ENCODE results near the gene LRRC7. TPM values are rescaled to one million over a fixed set of nuclear protein-coding genes. Genes with fewer than 3 reads are reported as not detected.

LRRC7 gene
- total and polyA plus RNA-seq, 2 of the 8 experiments (the other 6 are each of a cell fraction or from before 2014, with no cell fraction given) = 0.03 to 0.17 TPM

GRCh38 chr1:69691179-69691578, 123.5 kb downstream of the LRRC7 start:
- no peaks in the 10 kb centered on the region for H4K20me1 ChIP-seq (replicated peaks in 1 of 2; ENCODE audit: control insufficient read depth in 1 of 2, insufficient read depth in 2 of 2, low read length in 2 of 2)
- FAIRE-seq (no peak), DNase-seq (ENCODE audit: low read depth in 1 of 2, low spot score in 2 of 2) (no peak)
- WGBS, 2 experiments (ENCODE audit: extremely low coverage in 1 of 2, insufficient coverage in 1 of 2, insufficient read length in 1 of 2, insufficient replicate concordance in 2 of 2, low coverage in 1 of 2, low lambda C conversion rate in 2 of 2, missing lambda C conversion rate in 1 of 2) = 67% methylated on average over 3 of the region's 3 CpGs; no CpG with 5 or more reads in 1 of the 2 experiments
- no peaks in the 10 kb centered on the region for H3K79me1 ChIP-seq (ENCODE audit: low read depth, low read length)
- CTCF ChIA-PET (ENCODE audit: partially characterized antibody) = interaction anchor here (4.8 kb wide), 1 partner anchor 9 kb away, joined by 34 read pairs; no protein-coding TSS in a partner anchor
- H3K14ac ChIP-seq (ENCODE audit: insufficient read length) = no peak overlapping the region
- no peak overlapping the region for H3K27ac ChIP-seq (ENCODE audit: low read depth, low read length)
- 0 out of 4 replicates have a peak, but pooled peaks cover 0 to 3% of the 10 kb centered on the region in 2 experiments for H3K9me3 ChIP-seq (ENCODE audit: insufficient read depth in 2 of 2, low read depth in 1 of 2, low read length in 1 of 2)
- H4K5ac ChIP-seq (ENCODE audit: insufficient read length, low read depth, low read length) = no peak overlapping the region
- H3K4me2 ChIP-seq (ENCODE audit: insufficient read depth in 1 of 2, low read depth in 2 of 2, low read length in 2 of 2) = no peak overlapping the region
- no peak overlapping the region for H3K9ac ChIP-seq (replicated peaks in 1 of 4; ENCODE audit: extremely low read depth in 1 of 4, low read depth in 3 of 4, low read length in 3 of 4)
- H3K18ac ChIP-seq (ENCODE audit: extremely low read depth, low read length) = no peak overlapping the region
- no peak overlapping the region for H2BK5ac ChIP-seq (ENCODE audit: low read depth, low read length)
- H3K23ac ChIP-seq (ENCODE audit: insufficient read length) = no peak overlapping the region
- H2BK12ac ChIP-seq (ENCODE audit: low read depth, low read length) = no peak overlapping the region
- no peaks in the 10 kb centered on the region for H3K79me2 ChIP-seq (ENCODE audit: control insufficient read depth in 1 of 2, insufficient read depth in 2 of 2, low read length in 2 of 2)
- no peaks in the 10 kb centered on the region for H3K27me3 ChIP-seq (replicated peaks in 1 of 4; ENCODE audit: control insufficient read depth in 3 of 4, extremely low read depth in 1 of 4, insufficient read depth in 3 of 4, low read length in 3 of 4)
- H3K4me1 ChIP-seq (replicated peaks in 1 of 4; ENCODE audit: control insufficient read depth in 3 of 4, insufficient read depth in 4 of 4, low read length in 3 of 4) = peaks cover 0 to 4% (median 0%) of the 10 kb centered on the region in 4 experiments; a peak in 2 of 7 replicates
- no peak overlapping the region for H2AFZ ChIP-seq (ENCODE audit: low read length)
- H4K8ac ChIP-seq (ENCODE audit: extremely low read depth, insufficient read depth, low read length) = no peak overlapping the region
- H3K4me3 ChIP-seq (ENCODE audit: extremely low read depth in 1 of 4, insufficient read depth in 2 of 4, low read depth in 3 of 4, low read length in 4 of 4) = no peak overlapping the region
- TF ChIP-seq KDM4A (IDR thresholded peaks at IDR 0.05; ENCODE audit: low read depth, low read length, severe bottlenecking) (no peak), KDM5A (IDR thresholded peaks at IDR 0.05; ENCODE audit: low read length) (no peak), E2F6 (IDR thresholded peaks at IDR 0.05) (no peak), EZH2 (IDR thresholded peaks at IDR 0.05; ENCODE audit: low read depth, low read length, severe bottlenecking) (no peak), ASH2L (IDR thresholded peaks at IDR 0.05; ENCODE audit: low read length) (no peak), CHD2 (IDR thresholded peaks at IDR 0.05; ENCODE audit: low read length) (no peak), SIRT6 (IDR thresholded peaks at IDR 0.05; ENCODE audit: low read length) (no peak), SIX5 (IDR thresholded peaks at IDR 0.05; ENCODE audit: low read depth, low read length) (no peak), TEAD4 (IDR thresholded peaks at IDR 0.05; ENCODE audit: low read depth, low read length) (no peak), PHF8 (conservative IDR thresholded peaks at IDR 0.05; ENCODE audit: low read depth, low read length) (no peak), CTBP2 (IDR thresholded peaks at IDR 0.05; ENCODE audit: borderline replicate concordance, insufficient read depth, insufficient read length, low read length) (no peak), TAF1 (IDR thresholded peaks at IDR 0.05; ENCODE audit: low read depth, low read length) (no peak), SP4 (IDR thresholded peaks at IDR 0.05; ENCODE audit: low read length) (no peak), SAP30 (IDR thresholded peaks at IDR 0.05; ENCODE audit: insufficient read depth, insufficient replicate concordance, low read length) (no peak)
- H2AK5ac ChIP-seq (ENCODE audit: low read depth, low read length) = no peak overlapping the region
- POLR2A ChIA-PET (ENCODE audit: partially characterized antibody) = no interaction called here
- H2BK20ac ChIP-seq (ENCODE audit: low read length) = no peak overlapping the region
- H3K4ac ChIP-seq (replicated peaks; ENCODE audit: insufficient read length, low read depth, low read length) = no peak overlapping the region
- H2BK120ac ChIP-seq (replicated peaks; ENCODE audit: low read depth, low read length) = no peak overlapping the region
- no peak overlapping the region for H4K91ac ChIP-seq (replicated peaks; ENCODE audit: insufficient read length, low read length)
- no peaks in the 10 kb centered on the region for H3K36me3 ChIP-seq (ENCODE audit: control insufficient read depth in 2 of 4, insufficient read depth in 4 of 4, low read length in 3 of 4)
- H3K56ac ChIP-seq (replicated peaks; ENCODE audit: insufficient read length, low read depth, low read length) = no peak overlapping the region
- H2BK15ac ChIP-seq (ENCODE audit: low read length) = no peak overlapping the region
- H3K23me2 ChIP-seq (ENCODE audit: low read depth, low read length) = no peaks in the 10 kb centered on the region
